ENCODE data around the gene RXFP4.
A peak's percentile ranks its signal among the peaks of the same experiment; 100 is the strongest.

The RXFP4 gene

GRCh38 chr1:155962599-155963211 is 21.3 kb downstream of the RXFP4 start:
- Mint-ChIP-seq H3K36me3 (peaks cover 100% of the 10 kb centered on the region), H3K9me3 (no peaks in the 10 kb centered on the region), H3K4me1 (peaks cover 51% of the 10 kb centered on the region), H3K27ac (peak overlapping the region; percentile 94), H3K4me3 (no peak overlapping the region)
- no peak for ATAC-seq
- no peak for DNase-seq (ENCODE audit: low spot score in 2 of 2)

DNA sequence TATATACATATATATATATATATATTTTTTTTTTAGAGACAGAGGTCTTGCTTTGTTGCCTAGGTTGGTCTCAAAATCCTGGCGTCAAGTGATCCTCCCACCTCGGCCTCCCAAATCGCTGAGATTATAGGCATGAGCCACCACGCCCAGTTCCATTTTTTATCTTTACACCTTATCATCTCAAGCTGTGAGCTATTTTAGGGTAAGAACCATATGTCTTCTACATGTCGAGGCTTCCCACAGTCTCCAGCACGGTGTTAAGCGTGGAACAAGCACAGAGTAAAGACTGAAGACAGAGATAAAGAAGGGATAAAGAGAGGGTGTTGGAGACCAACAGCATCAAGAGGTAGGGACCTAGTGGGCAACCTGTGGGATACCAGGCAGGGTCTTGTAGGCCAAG is 22.8 kb downstream of the RXFP4 start:
- Mint-ChIP-seq H3K36me3 (peaks cover 100% of the 10 kb centered on the region), H3K4me1 (peaks cover 66% of the 10 kb centered on the region), H3K4me3 (no peak overlapping the region), H3K27ac (no peak overlapping the region), H3K9me3 (no peaks in the 10 kb centered on the region)
- no peak for ATAC-seq
- DNase-seq (ENCODE audit: low spot score in 2 of 2): no peak

DNA sequence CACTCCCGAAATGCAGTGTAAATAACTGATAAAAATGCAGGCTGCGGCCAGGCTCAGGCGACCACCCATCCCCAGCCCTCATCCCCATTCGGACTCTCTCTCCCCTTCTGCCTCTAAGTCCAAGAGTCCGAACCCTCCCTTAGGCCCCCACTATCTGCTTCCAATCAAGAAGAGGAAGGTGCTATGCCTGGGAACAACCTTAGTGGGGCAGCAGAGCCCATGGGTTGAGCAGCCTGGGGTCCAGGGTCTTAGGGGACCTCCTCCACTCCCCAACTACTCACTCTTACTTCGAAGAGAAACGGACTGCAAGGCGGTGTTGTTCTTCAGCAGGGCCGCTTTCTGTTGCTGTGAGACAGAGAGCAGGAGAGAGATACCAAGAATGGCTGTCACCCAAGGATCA is 24.7 kb downstream of the RXFP4 start:
- H3K9me3 Mint-ChIP-seq: no peaks in the 10 kb centered on the region
- H3K4me3 Mint-ChIP-seq: no peak overlapping the region
- DNase-seq (ENCODE audit: low spot score in 2 of 2) (no peak), ATAC-seq (no peak)
- peaks cover 72% of the 10 kb centered on the region for H3K4me1 Mint-ChIP-seq
- H3K27ac Mint-ChIP-seq: peak overlapping the region; percentile 91
- peaks cover 100% of the 10 kb centered on the region for H3K36me3 Mint-ChIP-seq

- DNase-seq (ENCODE audit: low spot score in 2 of 2) (no peak), ATAC-seq (no peak)
- Mint-ChIP-seq H3K4me1 (peaks cover 75% of the 10 kb centered on the region), H3K9me3 (no peaks in the 10 kb centered on the region), H3K36me3 (peaks cover 100% of the 10 kb centered on the region), H3K27ac (peak overlapping the region; percentile 91), H3K4me3 (peak overlapping the region; percentile 27)
Observed at GRCh38 chr1:155966750-155967149, 25.3 kb downstream of the RXFP4 start.

DNA sequence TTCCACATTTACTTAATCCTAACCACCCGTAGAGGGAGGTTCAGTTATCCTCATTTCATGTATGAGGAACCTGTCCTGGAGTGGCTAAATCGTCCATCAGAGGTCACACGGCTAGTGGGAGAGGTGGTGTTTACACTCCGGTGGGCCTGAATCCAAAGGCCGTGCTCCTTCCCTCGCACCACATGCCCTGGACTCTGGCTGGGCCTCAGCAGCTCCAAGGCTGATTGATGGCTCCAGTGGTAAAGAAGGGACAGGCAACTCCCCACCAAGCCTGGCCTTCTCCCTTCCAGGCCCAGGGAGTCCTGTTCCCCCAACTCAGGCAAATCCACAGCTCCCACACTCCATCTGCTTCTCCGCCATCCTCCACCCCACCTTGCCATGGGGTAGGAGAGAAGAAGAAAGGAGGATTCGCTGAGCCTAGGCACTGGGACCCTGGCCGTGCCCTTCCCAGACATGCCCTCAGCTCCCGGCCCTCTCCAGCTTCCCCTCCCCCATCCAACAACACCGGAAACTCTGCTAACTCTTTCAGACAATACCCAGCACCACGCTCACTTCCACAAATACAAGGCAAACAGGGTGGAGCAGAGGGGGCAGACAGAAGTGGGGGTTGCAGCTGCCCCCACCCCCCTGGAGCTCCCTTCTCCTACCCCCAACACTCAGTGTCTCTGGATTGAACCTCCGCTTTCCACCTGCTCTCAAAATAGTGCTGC is 26.1 kb downstream of the RXFP4 start:
- Mint-ChIP-seq H3K9me3 (no peaks in the 10 kb centered on the region), H3K27ac (peak overlapping the region; percentile 91), H3K4me1 (peaks cover 76% of the 10 kb centered on the region), H3K4me3 (peak overlapping the region; percentile 27), H3K36me3 (peaks cover 100% of the 10 kb centered on the region)
- ATAC-seq (no peak), DNase-seq (ENCODE audit: low spot score in 2 of 2) (no peak)

DNA sequence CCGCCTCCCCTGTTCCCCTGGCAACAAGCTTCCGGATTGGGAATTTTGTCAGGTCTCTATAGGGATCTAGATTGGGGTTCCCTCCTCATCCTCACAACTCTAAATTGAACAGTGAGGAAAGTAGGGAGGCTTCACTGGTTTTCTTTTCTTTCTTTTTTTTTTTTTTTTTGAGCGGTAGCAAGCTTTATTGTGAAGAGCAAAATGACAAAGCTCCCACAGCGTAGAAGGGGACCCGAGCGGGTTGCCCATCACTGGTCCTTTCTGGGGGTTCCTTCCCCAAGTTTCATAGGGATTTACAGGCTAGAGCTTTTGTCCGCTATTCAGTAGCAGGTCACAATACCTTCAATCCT is 26.6 kb downstream of the RXFP4 start:
- Mint-ChIP-seq H3K4me3 (peak overlapping the region; percentile 27), H3K4me1 (peaks cover 76% of the 10 kb centered on the region), H3K9me3 (no peaks in the 10 kb centered on the region), H3K36me3 (peaks cover 100% of the 10 kb centered on the region), H3K27ac (peak overlapping the region; percentile 91)
- no peak for DNase-seq (ENCODE audit: low spot score in 2 of 2)
- ATAC-seq: no peak

GRCh38 chr1:155968670-155969069 is 27.2 kb downstream of the RXFP4 start:
- H3K9me3 Mint-ChIP-seq: no peaks in the 10 kb centered on the region
- no peak overlapping the region for H3K4me3 Mint-ChIP-seq
- peak overlapping the region; percentile 91 for H3K27ac Mint-ChIP-seq
- DNase-seq (ENCODE audit: low spot score in 2 of 2): no peak
- no peak for ATAC-seq
- H3K4me1 Mint-ChIP-seq: peaks cover 82% of the 10 kb centered on the region
- peaks cover 100% of the 10 kb centered on the region for H3K36me3 Mint-ChIP-seq

DNA sequence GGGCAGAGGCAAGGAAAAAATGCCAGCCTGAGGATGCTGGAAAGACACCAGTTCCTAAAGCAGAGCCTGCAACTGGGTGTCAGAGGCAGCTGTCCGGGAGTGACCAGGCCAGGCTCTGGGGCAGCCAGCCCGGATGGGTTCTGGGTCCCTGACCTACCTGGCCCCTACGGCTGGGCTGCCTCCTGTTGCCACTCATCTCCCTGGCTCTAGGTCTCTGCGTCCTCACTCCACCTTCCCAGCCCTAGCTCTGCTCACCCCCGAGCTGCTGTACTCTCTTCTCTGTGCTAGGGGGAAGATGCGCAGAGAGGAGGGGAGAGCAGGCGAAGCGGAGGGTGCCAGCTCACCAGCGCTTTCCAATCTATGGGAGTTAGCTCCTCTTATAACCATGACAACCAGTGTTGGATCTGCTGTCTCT is 27.9 kb downstream of the RXFP4 start:
- peak overlapping the region; percentile 66 for H3K4me3 Mint-ChIP-seq
- ATAC-seq: no peak

DNA sequence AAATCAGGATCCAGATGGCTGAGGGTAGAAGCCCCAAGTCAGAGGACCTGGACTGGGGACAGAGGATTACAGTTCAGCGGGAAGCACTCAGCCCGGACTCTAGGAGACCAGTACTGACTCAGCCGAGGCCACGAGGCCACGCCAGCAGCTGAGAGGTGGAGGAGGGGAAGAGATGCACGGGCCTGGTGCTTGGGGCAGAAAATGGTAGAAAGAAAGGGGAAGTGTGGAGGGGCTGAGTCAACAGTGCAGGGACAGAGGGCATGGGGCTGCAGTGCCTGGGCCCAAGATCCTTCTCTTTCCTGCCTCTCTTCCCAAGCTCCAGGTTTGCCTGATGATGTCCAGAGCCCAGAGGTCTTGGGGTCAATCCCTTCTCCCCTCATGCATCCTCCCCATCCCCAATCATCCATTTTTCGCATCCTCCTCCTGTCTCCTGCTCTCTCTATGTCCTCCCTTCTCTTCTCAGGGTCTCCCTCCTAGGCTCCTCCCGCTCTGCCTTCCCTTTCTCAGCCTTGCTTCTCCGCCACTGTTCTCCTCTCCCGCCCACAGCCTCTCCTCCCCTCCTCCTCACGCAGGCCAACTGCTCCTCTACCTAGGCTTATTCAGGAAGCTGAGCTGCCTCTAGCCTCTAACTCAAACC is 29.2 kb downstream of the RXFP4 start:
- DNase-seq (ENCODE audit: low spot score in 2 of 2) (no peak), ATAC-seq (peak; percentile 91)
- Mint-ChIP-seq H3K4me1 (peaks cover 97% of the 10 kb centered on the region), H3K4me3 (peak overlapping the region; percentile 66), H3K27ac (peak overlapping the region; percentile 91), H3K36me3 (peaks cover 100% of the 10 kb centered on the region), H3K9me3 (no peaks in the 10 kb centered on the region)

More for the DNA sequence above, 27.9 kb downstream of the RXFP4 start:
- peaks cover 100% of the 10 kb centered on the region for H3K36me3 Mint-ChIP-seq
- H3K9me3 Mint-ChIP-seq: no peaks in the 10 kb centered on the region
- peak overlapping the region; percentile 91 for H3K27ac Mint-ChIP-seq
- DNase-seq (ENCODE audit: low spot score in 2 of 2): no peak
- peaks cover 86% of the 10 kb centered on the region for H3K4me1 Mint-ChIP-seq

DNA sequence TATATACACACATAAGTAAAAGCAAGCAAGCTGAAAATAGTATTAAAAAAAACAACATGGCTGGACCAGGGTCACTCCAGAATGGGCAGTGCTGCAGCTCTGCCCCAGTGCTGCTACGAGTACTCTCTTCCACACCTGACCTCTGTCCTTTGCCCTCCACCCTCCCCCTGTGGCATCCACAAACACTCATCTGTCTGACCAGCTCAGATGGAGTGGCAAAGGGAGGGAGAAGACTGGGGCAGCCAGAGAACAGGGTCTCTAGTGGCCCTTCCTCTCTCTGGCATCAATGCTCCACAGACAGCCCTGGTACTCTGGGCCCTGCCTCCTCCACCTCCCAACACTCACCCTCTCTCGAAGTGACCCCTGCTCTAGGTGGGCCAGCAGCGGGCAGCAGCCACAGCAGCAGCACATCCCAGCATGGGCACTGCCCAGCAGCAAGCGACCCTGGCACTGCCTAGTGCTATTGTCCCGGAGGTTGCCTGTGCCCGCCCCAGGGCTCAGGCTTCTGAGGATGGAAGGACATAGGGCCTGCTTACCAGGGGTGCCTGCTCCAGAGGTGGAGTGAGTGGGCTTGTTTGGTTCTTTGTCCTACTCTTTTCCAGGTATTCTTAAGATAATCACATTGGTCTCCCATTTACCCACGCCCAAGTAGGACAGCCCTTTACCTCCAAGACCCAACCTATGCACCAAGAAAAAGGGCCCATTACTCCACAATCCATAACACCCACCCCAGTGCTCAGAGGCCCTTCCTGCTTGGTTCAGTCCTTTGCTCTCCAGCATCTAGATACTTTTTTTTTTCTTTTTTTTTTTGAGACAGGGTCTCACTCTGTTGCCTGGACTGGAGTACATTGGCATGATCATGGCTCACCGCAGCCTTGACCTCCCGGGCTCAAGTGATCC is 30.7 kb downstream of the RXFP4 start:
- H3K4me3 Mint-ChIP-seq: peak overlapping the region; percentile 66
- DNase-seq (ENCODE audit: low spot score in 2 of 2) (no peak), ATAC-seq (no peak)
- H3K27ac Mint-ChIP-seq: peak overlapping the region; percentile 91
- H3K36me3 Mint-ChIP-seq: peaks cover 100% of the 10 kb centered on the region
- H3K9me3 Mint-ChIP-seq: no peaks in the 10 kb centered on the region
- peaks cover 99% of the 10 kb centered on the region for H3K4me1 Mint-ChIP-seq

GRCh38 chr1:155973723-155974122 is 32.3 kb downstream of the RXFP4 start:
- Mint-ChIP-seq H3K36me3 (peaks cover 93% of the 10 kb centered on the region), H3K27ac (peak overlapping the region; percentile 91), H3K4me3 (peak overlapping the region; percentile 90), H3K9me3 (no peaks in the 10 kb centered on the region), H3K4me1 (peaks cover 88% of the 10 kb centered on the region)
- no peak for DNase-seq (ENCODE audit: low spot score in 2 of 2)
- ATAC-seq: no peak

DNA sequence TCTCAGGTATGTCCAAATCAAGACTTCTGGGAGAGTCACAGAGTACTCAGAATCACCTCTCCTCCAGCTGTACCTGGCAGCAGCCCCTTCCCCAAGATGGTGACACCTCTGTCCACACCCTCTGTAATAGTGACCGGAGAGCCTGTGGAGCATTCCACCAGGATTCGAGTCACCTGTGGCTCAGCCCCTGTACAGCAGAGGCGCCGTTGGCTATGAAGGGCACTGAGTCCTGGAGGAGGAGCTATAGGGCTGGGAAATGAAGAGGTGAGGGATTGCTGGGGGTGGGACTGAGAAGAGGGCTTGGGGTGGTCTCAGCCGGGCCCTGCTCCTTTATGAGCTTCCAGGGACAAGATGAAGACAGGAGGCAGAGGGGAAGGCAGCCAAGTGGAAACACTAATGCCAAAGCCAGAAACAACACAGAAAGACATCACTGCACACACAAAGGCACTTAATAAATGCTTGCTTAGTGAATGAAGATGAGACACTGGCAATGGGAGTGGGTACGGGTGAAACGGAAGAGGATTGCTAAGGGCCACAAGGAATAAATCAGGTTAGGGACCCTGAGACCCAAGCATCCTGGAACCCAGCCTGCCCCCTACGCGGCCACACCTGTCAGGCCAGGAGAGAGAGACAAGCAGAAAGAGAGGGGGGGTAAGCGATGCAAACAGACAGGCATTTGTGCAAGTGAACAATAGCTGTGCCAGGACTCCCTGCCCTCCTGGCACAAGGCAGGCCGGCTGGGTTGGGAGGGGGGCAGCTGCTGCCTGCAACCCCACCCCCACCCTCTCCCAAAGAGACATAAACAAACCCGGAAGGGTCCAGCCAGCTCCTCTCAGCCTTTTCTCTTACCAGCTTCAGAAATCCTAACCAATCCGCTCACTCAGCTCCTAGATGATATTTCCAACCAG is 33.0 kb downstream of the RXFP4 start:
- H3K9me3 Mint-ChIP-seq: no peaks in the 10 kb centered on the region
- peaks cover 85% of the 10 kb centered on the region for H3K36me3 Mint-ChIP-seq
- peaks cover 83% of the 10 kb centered on the region for H3K4me1 Mint-ChIP-seq
- H3K27ac Mint-ChIP-seq: peak overlapping the region; percentile 91
- DNase-seq (ENCODE audit: low spot score in 2 of 2) (no peak), ATAC-seq (no peak)
- H3K4me3 Mint-ChIP-seq: peak overlapping the region; percentile 90

GRCh38 chr1:155975375-155976061 is 34.1 kb downstream of the RXFP4 start:
- Mint-ChIP-seq H3K36me3 (peaks cover 75% of the 10 kb centered on the region), H3K9me3 (no peaks in the 10 kb centered on the region), H3K27ac (peak overlapping the region; percentile 91), H3K4me1 (peaks cover 83% of the 10 kb centered on the region), H3K4me3 (peak overlapping the region; percentile 90)
- DNase-seq (ENCODE audit: low spot score in 2 of 2) (no peak), ATAC-seq (no peak)

Data from stimulated activated effector memory CD8-positive, alpha-beta T cell treated with anti-CD3 and anti-CD28 coated beads, Interleukin-12 subunit alpha, Interleukin-12 subunit beta, amount 100 ng/mL, for 72 hours (primary cell).